Left kidney (tissue), 2 donors: ENCODE results near the gene TRPM3. TPM values are rescaled to one million over a fixed set of nuclear protein-coding genes. Genes with fewer than 3 reads are reported as not detected.

Experiments used
- DNase-seq: peaks from one replicate; pipeline ENCODE4 v3.0.0-alpha.2; 2013
- polyA plus RNA-seq: library from polyadenylated mRNA; unstranded; fragments of 120-200 nt; gene quantifications from one replicate; pipeline ENCODE4 v1.2.1, GENCODE V29; 2013; ENCODE audit not compliant: insufficient read length

Gene TRPM3
- polyA plus RNA-seq, 1 donor: 15.4 TPM

DNA sequence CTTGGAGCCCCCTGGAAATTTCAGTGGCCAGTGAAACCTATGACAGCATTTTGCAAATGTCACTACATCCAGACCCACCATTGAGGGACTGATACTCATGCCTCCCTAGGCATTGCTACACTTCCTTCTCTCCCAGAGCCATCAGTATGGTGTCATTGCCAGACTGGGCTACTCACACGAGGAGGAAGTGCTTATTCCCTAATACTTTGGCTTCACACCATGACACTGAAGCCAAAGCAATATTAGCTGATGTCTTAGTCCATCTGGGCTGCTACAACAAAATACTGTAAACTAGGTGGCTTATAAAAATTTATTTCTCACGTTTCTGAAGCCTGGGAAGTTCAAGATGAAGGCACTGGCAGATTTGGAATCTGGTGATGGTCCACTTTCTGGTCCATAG lies 22.6 kb downstream of the TRPM3 start:
- DNase-seq: no peak

GRCh38 chr9:71097671-71098070 lies 23.8 kb downstream of the TRPM3 start:
- DNase-seq: no peak

DNA sequence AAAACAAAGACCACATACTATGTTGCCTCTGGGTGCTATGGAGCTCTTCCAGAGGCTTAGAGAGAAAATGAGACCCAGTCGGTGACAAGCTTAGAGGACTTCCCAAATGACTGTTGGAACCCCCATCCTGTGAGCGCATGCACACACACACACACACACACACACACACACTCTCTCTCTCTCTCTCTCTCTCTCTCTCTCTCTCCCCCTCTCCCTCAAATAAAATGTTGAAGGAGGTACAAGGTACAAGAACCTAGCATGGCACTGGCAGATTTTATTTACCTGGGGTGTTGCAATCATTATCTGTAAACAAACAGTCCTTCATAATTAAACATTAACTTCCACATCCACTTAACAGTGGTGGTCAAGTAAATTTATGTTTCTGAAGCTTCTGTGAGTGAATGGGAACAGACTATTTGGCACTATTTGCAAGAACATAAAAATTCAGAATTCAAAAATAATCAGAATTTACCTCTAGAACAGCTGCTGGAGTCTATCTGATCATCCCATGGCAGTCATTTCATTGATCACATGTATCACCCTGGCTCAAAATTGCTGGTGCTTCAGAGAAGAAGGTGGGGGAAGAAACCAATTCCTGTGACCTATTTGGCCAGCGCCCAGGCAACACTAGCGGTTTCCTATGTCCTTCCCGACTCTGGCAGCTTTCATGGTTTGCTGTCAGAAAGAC lies 24.9 kb downstream of the TRPM3 start:
- no peak for DNase-seq

- DNase-seq: no peak
Observed at GRCh38 chr9:71094708-71095251, 26.6 kb downstream of the TRPM3 start.

DNA sequence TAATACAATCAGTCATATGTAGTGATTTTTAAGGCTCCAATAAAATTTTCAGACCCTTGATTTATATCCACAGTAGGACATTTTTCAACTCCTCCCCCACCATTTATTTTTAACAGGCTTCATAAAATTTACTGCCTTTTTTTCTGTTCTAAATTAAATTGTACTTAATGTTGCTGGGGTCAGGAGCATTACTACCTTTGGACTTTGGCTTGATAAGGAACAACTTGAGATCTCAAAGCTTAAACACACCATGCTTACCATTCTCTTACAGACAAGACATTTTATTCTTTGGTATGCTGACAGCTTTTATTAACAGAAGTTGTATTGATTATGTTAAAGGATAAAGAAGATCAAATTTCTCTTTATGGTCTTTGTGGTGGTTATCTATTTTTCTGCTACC lies 30.5 kb downstream of the TRPM3 start:
- DNase-seq: no peak

DNA sequence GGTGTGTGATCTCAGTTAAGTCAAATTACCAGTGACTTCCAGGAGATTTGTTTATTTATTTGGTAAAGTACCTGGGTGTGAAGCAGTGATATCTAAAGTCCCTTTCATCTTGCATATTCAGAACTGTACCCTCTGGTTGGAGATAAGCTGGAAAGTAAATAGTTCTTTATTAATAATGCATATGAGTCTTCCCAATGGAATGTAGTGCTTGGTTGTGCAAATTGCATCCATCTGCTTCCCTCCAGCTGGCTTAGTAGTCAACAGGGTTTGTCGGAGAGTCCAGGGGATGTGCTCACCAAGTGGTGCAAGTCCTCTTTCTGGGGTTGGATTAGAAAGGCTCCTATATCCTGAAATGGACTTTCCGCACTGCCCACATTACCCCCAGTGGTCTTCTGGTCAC lies 42.0 kb downstream of the TRPM3 start:
- no peak for DNase-seq

DNA sequence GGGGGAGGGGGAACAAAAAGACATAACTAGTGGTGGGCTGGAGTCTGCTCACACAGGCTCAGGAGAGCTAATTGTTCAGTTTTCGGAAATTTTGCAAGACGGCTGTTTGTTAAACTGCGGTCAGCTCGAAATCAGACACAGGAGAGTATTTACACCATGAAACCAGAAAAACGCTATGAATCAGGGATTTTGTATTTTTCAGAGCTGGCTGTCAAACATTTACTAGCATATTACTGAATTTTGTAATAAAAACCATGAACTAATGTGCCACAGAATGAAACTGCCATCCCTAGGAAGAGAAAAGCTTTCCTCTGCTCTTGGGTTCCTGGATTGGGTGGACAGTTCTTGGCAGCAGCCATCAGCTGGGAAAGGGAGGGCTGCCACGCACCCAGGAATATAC lies 45.3 kb downstream of the TRPM3 start:
- DNase-seq: no peak

GRCh38 chr9:71073494-71073893 lies 47.9 kb downstream of the TRPM3 start:
- DNase-seq: no peak

DNA sequence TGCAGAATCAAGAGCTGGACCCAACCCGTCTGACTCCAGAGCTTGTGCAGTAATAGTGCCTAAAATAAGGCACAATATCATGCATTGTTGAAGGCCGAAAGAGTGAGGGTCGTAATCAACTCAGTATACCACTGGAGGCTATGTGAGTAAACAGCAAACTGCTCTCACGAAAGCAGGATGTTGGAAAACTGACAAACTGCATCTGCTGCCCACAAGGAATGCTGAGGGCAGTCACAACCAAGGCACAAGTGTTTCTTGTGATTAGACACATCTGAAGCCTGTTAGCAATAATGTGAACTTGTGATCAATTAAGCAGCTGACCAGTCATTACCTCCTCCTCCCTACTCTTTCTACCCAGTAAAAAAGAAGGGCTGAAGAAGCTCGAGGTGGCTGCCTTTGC lies 48.8 kb downstream of the TRPM3 start:
- DNase-seq: no peak

GRCh38 chr9:71071633-71072032 lies 49.8 kb downstream of the TRPM3 start:
- DNase-seq: no peak

GRCh38 chr9:71058660-71059059 lies 62.8 kb downstream of the TRPM3 start:
- no peak for DNase-seq

- DNase-seq: no peak
Observed at GRCh38 chr9:71052287-71052686, 69.1 kb downstream of the TRPM3 start.

DNA sequence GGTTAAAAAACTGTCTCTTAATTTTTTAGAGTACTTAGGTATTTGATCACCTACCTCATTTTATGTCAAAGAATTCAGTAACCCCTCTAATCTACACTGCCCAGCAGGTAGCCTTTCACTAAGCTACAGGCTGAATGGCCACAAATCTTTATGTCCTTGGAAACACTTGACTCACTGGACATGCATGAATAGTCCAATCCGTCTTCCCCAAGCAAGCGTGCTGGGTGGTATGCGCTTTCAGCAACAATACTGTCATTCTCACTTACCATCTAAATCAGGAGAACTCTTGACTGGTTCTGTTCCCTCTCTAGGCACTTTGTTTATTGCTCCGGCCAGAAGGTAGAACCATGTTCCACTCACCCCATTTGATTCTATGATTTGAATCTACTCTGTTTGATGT lies 73.1 kb downstream of the TRPM3 start:
- peak; percentile 3 for DNase-seq

- DNase-seq: no peak
Observed at GRCh38 chr9:71042448-71042990, 78.9 kb downstream of the TRPM3 start.

DNA sequence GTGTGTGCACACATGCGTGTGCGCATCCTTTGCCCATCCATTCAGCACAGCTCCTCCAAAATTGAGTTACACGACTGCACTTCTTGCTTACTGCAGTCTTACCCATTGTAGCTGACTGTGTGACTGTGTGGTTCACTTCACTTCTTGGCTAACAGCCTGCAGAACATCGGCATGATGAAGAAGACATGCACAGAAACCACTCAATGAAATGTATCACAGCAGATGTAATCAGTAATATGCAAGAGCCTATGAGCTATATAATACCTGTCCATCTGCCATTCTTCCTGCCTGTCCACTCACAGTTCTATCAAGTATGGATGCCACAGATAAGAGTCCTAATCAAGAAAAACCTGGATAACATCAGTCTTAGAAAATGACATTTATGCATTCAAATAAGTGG lies 83.9 kb downstream of the TRPM3 start:
- no peak for DNase-seq

DNA sequence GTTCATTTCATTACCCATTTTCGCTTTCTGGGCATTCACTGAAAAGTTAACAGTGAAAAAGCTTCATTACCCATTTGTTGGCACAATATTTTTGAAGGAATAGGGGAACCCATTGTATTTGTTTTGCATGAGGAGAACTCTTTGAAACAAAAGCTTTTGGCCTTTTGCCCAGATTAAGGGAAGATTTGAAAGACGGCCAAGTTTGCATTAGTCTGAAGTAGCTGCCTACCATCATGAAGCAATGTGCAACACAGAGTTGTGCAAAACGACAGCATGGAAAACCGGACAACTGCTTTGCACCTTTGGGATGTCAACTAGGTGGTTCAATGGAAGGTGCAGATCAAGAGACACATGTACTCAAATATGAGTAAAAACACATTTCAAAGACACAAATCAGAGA lies 84.9 kb downstream of the TRPM3 start:
- peak; percentile 20 for DNase-seq

DNA sequence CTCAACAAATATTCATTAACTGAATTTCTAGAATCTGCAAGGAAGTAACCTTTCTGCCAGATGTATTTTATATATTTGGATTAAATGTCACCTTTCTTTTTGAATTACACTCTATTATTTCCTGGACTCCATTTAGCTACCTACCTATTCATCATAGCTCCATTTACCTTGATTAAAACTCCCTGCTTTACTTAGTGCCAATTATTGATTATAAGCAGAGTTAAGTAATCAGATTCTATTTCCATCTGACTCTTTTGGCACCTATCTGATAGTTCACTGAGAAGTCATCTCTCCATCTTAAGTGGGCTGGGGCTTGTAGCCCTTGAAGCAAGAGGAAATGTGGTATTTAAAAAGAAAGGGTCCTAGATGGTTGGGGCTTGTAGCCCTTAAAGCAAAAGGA lies 88.6 kb downstream of the TRPM3 start:
- no peak for DNase-seq

DNA sequence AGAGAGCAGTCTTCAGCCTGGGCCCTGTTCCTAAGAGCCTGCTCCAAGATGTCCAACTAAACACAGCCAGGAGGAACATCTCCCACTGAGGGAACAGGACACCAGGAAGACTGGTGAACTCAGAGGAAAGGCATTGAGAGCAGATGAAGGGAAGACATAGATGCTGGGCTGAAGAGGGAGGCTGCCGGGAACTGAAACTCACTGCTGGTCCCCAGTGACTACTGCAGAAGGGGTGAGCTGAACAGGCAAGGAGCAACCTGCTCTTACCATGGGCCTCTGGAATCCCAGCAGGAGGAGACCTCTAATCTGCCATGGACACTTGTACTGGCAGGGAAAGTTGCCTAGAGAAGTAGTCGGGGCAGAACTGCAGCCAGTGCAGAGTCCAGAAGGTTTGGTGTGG lies 95.7 kb downstream of the TRPM3 start:
- no peak for DNase-seq

DNA sequence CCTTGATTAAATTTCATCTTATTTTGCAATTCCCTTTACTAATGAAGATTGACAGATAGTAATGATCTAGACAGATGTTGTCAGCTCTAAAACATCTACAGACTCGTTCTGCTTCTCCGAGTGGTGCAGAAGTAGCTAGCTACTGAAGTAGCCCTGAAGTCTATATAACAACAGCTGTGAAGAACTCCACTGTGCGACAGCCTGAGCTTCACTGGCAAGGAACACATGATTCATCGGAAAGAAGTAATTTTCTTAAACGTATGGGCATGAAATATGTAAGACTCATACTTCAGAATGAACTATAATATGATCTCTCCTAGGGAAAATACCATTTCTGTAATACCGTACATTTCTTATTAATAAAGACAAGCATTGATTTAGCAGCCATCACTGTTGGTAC lies 96.2 kb downstream of the TRPM3 start:
- no peak for DNase-seq

- DNase-seq: no peak
Observed at GRCh38 chr9:71010258-71010657, 111.2 kb downstream of the TRPM3 start.

DNA sequence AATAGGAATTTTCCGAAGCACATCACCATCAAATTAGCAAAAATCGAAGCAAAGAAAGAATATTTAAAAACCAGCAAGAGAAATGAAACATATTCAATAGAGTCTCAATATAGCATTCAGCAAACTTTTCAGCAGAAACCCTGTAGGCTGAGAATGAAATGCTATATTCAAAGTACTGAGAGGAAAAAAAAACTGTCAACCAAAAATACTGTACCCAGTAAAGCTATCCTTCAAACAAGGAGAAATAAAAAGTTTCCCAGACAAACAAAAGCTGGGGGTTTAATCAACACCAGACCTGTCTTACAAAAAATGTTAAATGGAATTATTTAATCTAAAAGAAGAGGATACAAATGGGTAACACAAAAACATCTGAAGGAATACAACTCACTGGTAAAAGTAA lies 116.0 kb downstream of the TRPM3 start:
- no peak for DNase-seq

DNA sequence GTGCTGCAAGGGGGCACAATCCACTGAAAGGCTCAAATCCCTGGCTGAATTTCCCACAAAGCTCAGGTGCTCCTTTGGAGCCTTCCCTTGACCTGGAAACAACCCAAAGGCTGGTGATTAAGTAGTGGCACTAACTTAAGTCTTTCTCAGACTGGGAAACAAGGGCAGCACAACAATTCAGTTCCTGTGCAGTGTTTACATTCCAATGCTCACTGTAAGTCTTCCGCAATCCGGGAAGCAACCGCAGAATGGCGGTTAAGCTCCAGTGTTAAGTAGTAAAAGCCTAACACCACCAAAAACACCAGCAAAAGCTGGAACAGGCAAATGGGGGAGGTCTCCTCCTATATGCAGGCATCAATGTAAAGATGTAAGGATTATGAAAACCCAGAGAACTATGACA lies 117.2 kb downstream of the TRPM3 start:
- no peak for DNase-seq

DNA sequence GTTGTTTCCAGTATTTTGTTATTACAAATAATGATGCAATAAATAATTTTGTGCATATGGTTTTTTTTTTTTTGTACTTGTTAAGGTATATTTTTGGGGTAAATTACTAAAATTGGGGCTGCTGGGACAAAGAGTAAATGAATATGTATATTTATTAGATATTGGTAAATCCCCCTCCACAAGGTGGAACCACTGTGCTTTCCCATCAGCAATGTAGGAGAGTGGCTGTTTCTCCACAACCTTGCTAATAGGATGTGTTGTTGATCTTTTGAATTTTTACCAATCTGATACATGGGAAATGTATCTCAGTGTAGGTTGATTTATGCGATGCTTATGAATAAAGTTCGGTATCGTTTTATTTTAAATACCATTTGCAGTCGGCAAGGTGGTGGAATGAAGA lies 118.1 kb downstream of the TRPM3 start:
- DNase-seq: no peak

DNA sequence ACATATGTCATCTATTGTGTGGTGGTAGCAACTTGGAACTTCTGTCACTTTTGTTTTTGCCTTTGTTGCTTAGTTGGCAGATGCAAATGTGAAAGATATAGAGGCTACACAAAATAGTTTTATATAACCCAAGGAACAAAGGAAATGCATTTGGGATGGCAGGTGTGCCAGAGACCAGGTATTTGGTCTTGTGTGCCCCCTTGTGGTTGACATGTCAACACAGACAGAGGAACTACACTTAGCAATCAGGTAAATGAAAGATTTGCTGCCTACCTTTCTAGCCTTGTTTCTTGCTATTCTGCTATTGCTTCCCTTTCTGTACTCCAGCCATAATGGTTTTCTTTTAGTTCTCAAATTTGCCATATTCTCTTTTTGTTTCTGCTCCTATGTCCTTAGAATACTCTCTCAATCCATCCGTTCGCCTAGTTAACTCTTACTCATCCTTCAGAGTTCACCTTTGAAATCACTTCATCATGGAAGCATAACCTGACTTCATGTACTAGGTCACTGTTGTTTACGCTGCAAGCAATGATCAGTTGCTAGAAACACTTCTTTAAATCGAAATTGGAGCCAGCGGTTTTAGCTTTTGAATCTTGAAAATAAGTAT lies 119.5 kb downstream of the TRPM3 start:
- peak; percentile 32 for DNase-seq
